Esophagus muscularis mucosa (tissue), 4 donors: ENCODE results near the gene SMAD5. TPM values are rescaled to one million over a fixed set of nuclear protein-coding genes. Genes with fewer than 3 reads are reported as not detected.

Experiments
- DNase-seq: peaks from one replicate; pipeline ENCODE4 v3.0.0-alpha.2; 2017; ENCODE audit errors: extremely low spot score
- H3K27ac ChIP-seq, 4 donors: fragments of 200-600 bp; sonication (generic); replicated peaks in 1 of 4; 1 replicate in 3 of 4; 2 replicates in 1 of 4; pipeline ENCODE4 v1.5.1; 2016 to 2019; ENCODE audit warnings: mild to moderate bottlenecking in 1 of 4
- H3K27me3 ChIP-seq, 4 donors: fragments of 200-600 bp; sonication (generic); one replicate each; pipeline versions ENCODE4 v1.5.1 to v1.6.0; 2016 to 2019
- H3K36me3 ChIP-seq, 4 donors: fragments of 200-600 bp; sonication (generic); one replicate each; pipeline ENCODE4 v1.5.1; 2016 to 2019
- H3K4me1 ChIP-seq, 4 donors: fragments of 200-600 bp; sonication (generic); one replicate each; pipeline ENCODE4 v1.5.1; 2016 to 2019
- H3K4me3 ChIP-seq, 4 donors: fragments of 200-600 bp; sonication (generic); 1 replicate in 2 of 4; 2 replicates in 2 of 4; pipeline ENCODE4 v1.5.1; 2016 to 2019; ENCODE audit warnings: mild to moderate bottlenecking in 4 of 4, moderate library complexity in 1 of 4
- H3K9me3 ChIP-seq, 4 donors: fragments of 200-600 bp; sonication (generic); 1 replicate in 3 of 4; 2 replicates in 1 of 4; pipeline ENCODE4 v1.5.1; 2016 to 2019
- CTCF ChIP-seq, 3 experiments: fragments of 200-600 bp in 2 of 3; fragments of 450-650 bp in 1 of 3; sonication (generic) in 2 of 3; IDR thresholded peaks; one replicate each; pipeline ENCODE4 v1.5.1; 2017 to 2019; ENCODE audit warnings: antibody characterized with exemption in 3 of 3, mild to moderate bottlenecking in 2 of 3, moderate library complexity in 1 of 3
- EP300 ChIP-seq: sonication (generic); formaldehyde crosslinking; IDR thresholded peaks from one replicate; pipeline ENCODE4 v1.6.1; 2017; ENCODE audit warnings: antibody characterized with exemption
- POLR2A ChIP-seq: fragments of 450-650 bp; IDR thresholded peaks from one replicate; pipeline ENCODE4 v1.6.1; 2017; ENCODE audit warnings: antibody characterized with exemption, moderate library complexity, mild to moderate bottlenecking, low read depth
- POLR2AphosphoS5 ChIP-seq, 2 donors: sonication (generic); formaldehyde crosslinking; IDR thresholded peaks; one replicate each; pipeline ENCODE4 v1.6.1; 2017; ENCODE audit warnings: antibody characterized with exemption in 2 of 2
- WGBS: methylation state at CpG from one replicate; pipeline ENCODE4 v1.1.5; 2018; 5-methylcytosine and 5-hydroxymethylcytosine counted together
- intact Hi-C: fragments of 100-400 bp; cut with DNase I; formaldehyde crosslinking; loops from one replicate; pipeline ENCODE4 v1.15.1; 2023
- total RNA-seq, 4 donors: library from RNA; depleted of rRNA; stranded (reverse); fragments of >200 nt; gene quantifications; one replicate each; pipeline versions ENCODE4 v1.1.0 to v1.2.1, GENCODE V29; 2016

Gene SMAD5
- total RNA-seq, 4 donors from 2014 or later, result 42.4 to 47.9 (median 46.3) TPM

- Histone ChIP-seq H3K9me3 (no peaks in the 10 kb centered on the region), H3K4me1 (no peaks in the 10 kb centered on the region), H3K27ac (no peak overlapping the region), H3K36me3 (no peaks in the 10 kb centered on the region), H3K27me3 (no peaks in the 10 kb centered on the region), H3K4me3 (no peak overlapping the region)
- no peak for DNase-seq
- TF ChIP-seq CTCF (IDR thresholded peaks at IDR 0.05) (no peak), EP300 (no peak), POLR2AphosphoS5 (IDR thresholded peaks at IDR 0.05) (no peak), POLR2A (no peak)
- intact Hi-C loops, result no loop called here
- 79% methylated on average over 1 of the region's 1 CpG for WGBS
These were observed 17.3 kb upstream of the SMAD5 start for GRCh38 chr5:136115183-136115865.

- Histone ChIP-seq H3K9me3 (no peaks in the 10 kb centered on the region), H3K27me3 (no peaks in the 10 kb centered on the region), H3K36me3 (no peaks in the 10 kb centered on the region), H3K27ac (no peak overlapping the region), H3K4me1 (no peaks in the 10 kb centered on the region), H3K4me3 (no peak overlapping the region)
- TF ChIP-seq EP300 (no peak), POLR2A (no peak), POLR2AphosphoS5 (IDR thresholded peaks at IDR 0.05) (no peak), CTCF (IDR thresholded peaks at IDR 0.05) (no peak)
- intact Hi-C loops, result no loop called here
- no peak for DNase-seq
- WGBS, result 93% methylated on average over 4 of the region's 5 CpGs
These were observed 12.1 kb upstream of the SMAD5 start for GRCh38 chr5:136120529-136120928.

- Histone ChIP-seq H3K36me3 (no peaks in the 10 kb centered on the region), H3K27me3 (no peaks in the 10 kb centered on the region), H3K4me1 (no peaks in the 10 kb centered on the region), H3K4me3 (no peak overlapping the region), H3K27ac (no peak overlapping the region), H3K9me3 (no peaks in the 10 kb centered on the region)
- 92% methylated on average over 1 of the region's 1 CpG for WGBS
- intact Hi-C loops, result no loop called here
- DNase-seq, result no peak
- TF ChIP-seq EP300 (no peak), POLR2A (no peak), POLR2AphosphoS5 (IDR thresholded peaks at IDR 0.05) (no peak), CTCF (IDR thresholded peaks at IDR 0.05) (no peak)
These were observed 9.3 kb upstream of the SMAD5 start for GRCh38 chr5:136123236-136123768.

GRCh38 chr5:136127560-136127959, 5.1 kb upstream of the SMAD5 start:
- 84% methylated on average over 3 of the region's 3 CpGs for WGBS
- no peaks in the 10 kb centered on the region for H3K27me3 ChIP-seq
- peaks cover 4 to 7% (median 6%) of the 10 kb centered on the region in 4 donors for H3K4me1 ChIP-seq
- no peak for DNase-seq
- no peak overlapping the region for H3K4me3 ChIP-seq
- H3K36me3 ChIP-seq, result no peaks in the 10 kb centered on the region
- no peak overlapping the region for H3K27ac ChIP-seq
- intact Hi-C loops, result no loop called here
- no peak for TF ChIP-seq POLR2AphosphoS5 (IDR thresholded peaks at IDR 0.05)
- TF ChIP-seq EP300, result no peak
- no peak for TF ChIP-seq POLR2A
- no peak for TF ChIP-seq CTCF (IDR thresholded peaks at IDR 0.05)
- no peaks in the 10 kb centered on the region for H3K9me3 ChIP-seq

- Histone ChIP-seq H3K36me3 (no peaks in the 10 kb centered on the region), H3K27ac (no peak overlapping the region), H3K9me3 (no peaks in the 10 kb centered on the region), H3K27me3 (no peaks in the 10 kb centered on the region), H3K4me1 (peaks cover 4 to 7% (median 6%) of the 10 kb centered on the region in 4 donors), H3K4me3 (no peak overlapping the region)
- no peak for DNase-seq
- 76% methylated on average over 4 of the region's 4 CpGs for WGBS
- TF ChIP-seq POLR2A (no peak), CTCF (IDR thresholded peaks at IDR 0.05) (no peak), POLR2AphosphoS5 (IDR thresholded peaks at IDR 0.05) (no peak), EP300 (no peak)
- intact Hi-C loops, result no loop called here
These were observed 4.2 kb upstream of the SMAD5 start for GRCh38 chr5:136128481-136128880.
